ENCODE measurements around the gene KCNQ5.

KCNQ5 gene

DNA sequence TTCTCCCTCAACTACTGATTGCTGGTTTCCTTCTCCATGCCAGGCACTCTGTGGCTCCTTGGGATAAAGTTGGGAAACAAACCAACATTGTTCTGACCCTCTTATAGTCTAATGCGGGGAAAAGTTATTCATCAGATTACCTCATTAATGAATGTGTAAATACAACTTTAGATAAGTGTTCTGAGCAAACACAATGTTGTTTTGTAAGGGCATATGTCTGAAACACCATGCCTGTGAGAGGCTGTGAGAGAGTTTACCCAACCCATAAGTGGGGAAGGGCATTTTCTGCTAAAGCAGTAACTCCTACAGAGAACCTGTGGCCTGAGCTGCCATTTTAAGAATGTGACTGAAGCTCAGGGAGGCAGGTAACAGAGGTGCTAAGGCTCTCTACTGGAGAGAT is 319.9 kb downstream of the KCNQ5 start:
- H3K27me3 ChIP-seq (ENCODE audit: insufficient read depth, low read length): no peaks in the 10 kb centered on the region

DNA sequence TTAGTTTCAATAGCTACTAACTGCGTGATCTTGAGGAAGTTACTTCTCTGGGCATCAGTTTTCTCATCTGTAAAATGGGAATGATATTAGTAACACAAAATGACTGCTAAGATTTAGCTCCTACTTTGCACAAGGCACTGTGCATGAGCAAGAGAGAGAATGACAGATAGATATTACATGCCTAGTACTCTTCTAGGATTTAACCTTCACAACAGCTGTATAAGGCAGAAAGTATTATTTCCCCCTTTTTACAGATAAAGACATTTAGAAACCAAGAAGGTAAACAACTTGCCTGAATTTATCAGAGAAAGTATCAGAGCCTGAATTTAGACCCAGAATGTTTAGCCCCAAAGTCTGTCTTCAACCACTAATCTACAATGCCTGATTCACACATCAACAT is 321.8 kb downstream of the KCNQ5 start:
- Histone ChIP-seq H3K4me3 (ENCODE audit: low read length) (no peak overlapping the region), H3K27me3 (ENCODE audit: insufficient read depth, low read length) (no peaks in the 10 kb centered on the region), H3K36me3 (ENCODE audit: insufficient read depth, low read length) (no peaks in the 10 kb centered on the region), H3K9me3 (ENCODE audit: low read length) (no peaks in the 10 kb centered on the region), H2AFZ (ENCODE audit: low read depth, low read length) (no peak overlapping the region), H3K4me1 (ENCODE audit: insufficient read depth, low read length) (no peaks in the 10 kb centered on the region)

More for the DNA sequence above, 319.9 kb downstream of the KCNQ5 start:
- Histone ChIP-seq H3K9me3 (ENCODE audit: low read length) (no peaks in the 10 kb centered on the region), H3K4me3 (ENCODE audit: low read length) (no peak overlapping the region), H2AFZ (ENCODE audit: low read depth, low read length) (no peak overlapping the region), H3K4me1 (ENCODE audit: insufficient read depth, low read length) (no peaks in the 10 kb centered on the region), H3K36me3 (ENCODE audit: insufficient read depth, low read length) (no peaks in the 10 kb centered on the region)

DNA sequence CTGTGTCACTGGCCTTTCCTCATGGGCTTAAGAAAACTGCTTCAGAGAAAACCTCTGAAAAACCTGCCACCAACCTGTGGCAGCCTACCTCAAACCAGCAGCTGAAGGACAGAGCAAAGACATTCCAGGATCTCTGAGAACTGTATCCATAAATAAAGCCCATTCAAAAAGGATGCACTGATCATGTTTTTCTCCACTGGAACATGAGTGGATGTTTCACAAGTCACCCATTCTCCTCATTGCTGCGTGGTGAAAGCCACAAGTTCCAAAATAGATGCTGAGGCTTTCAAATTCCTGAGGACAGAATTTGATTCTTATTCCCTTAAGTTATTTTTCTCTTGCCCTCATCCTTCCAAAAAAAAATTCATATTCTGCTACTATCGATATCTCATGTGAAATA is 322.8 kb downstream of the KCNQ5 start:
- Histone ChIP-seq H3K4me3 (ENCODE audit: low read length) (no peak overlapping the region), H3K36me3 (ENCODE audit: insufficient read depth, low read length) (no peaks in the 10 kb centered on the region), H3K9me3 (ENCODE audit: low read length) (no peaks in the 10 kb centered on the region), H2AFZ (ENCODE audit: low read depth, low read length) (no peak overlapping the region), H3K4me1 (ENCODE audit: insufficient read depth, low read length) (no peaks in the 10 kb centered on the region), H3K27me3 (ENCODE audit: insufficient read depth, low read length) (no peaks in the 10 kb centered on the region)

- no peaks in the 10 kb centered on the region for H3K9me3 ChIP-seq (ENCODE audit: low read length)
- H2AFZ ChIP-seq (ENCODE audit: low read depth, low read length): no peak overlapping the region
These were observed 324.9 kb downstream of the KCNQ5 start for GRCh38 chr6:72946774-72947173.

DNA sequence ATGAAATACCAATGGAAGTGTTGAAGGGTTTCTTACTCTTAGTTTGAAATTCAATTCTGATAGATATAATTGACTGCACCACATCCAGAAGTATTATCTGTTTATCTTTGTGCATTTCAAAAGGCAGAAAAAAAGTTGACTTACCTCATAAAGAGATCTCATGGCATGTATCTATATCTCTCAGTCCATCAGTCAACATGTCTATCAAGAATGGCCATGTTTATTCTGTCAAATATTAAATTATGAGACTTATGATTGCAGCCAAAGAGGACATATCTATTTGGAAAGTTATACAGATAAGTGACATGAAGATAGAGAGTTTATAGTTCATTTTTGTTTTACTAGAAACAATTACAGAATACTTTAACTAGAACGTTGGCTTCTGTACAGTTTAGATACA is 325.7 kb downstream of the KCNQ5 start:
- no peaks in the 10 kb centered on the region for H3K27me3 ChIP-seq (ENCODE audit: insufficient read depth, low read length)
- H3K4me1 ChIP-seq (ENCODE audit: insufficient read depth, low read length): no peaks in the 10 kb centered on the region
- no peak overlapping the region for H2AFZ ChIP-seq (ENCODE audit: low read depth, low read length)
- H3K9me3 ChIP-seq (ENCODE audit: low read length): no peaks in the 10 kb centered on the region
- no peak overlapping the region for H3K4me3 ChIP-seq (ENCODE audit: low read length)
- H3K36me3 ChIP-seq (ENCODE audit: insufficient read depth, low read length): no peaks in the 10 kb centered on the region

More at GRCh38 chr6:72946774-72947173, 324.9 kb downstream of the KCNQ5 start:
- Histone ChIP-seq H3K36me3 (ENCODE audit: insufficient read depth, low read length) (no peaks in the 10 kb centered on the region), H3K27me3 (ENCODE audit: insufficient read depth, low read length) (no peaks in the 10 kb centered on the region), H3K4me3 (ENCODE audit: low read length) (no peak overlapping the region), H3K4me1 (ENCODE audit: insufficient read depth, low read length) (no peaks in the 10 kb centered on the region)

- Histone ChIP-seq H3K9me3 (ENCODE audit: low read length) (no peaks in the 10 kb centered on the region), H3K36me3 (ENCODE audit: insufficient read depth, low read length) (no peaks in the 10 kb centered on the region), H3K27me3 (ENCODE audit: insufficient read depth, low read length) (no peaks in the 10 kb centered on the region), H2AFZ (ENCODE audit: low read depth, low read length) (no peak overlapping the region), H3K4me3 (ENCODE audit: low read length) (no peak overlapping the region), H3K4me1 (ENCODE audit: insufficient read depth, low read length) (no peaks in the 10 kb centered on the region)
These were observed 326.3 kb downstream of the KCNQ5 start for GRCh38 chr6:72948153-72948552.

DNA sequence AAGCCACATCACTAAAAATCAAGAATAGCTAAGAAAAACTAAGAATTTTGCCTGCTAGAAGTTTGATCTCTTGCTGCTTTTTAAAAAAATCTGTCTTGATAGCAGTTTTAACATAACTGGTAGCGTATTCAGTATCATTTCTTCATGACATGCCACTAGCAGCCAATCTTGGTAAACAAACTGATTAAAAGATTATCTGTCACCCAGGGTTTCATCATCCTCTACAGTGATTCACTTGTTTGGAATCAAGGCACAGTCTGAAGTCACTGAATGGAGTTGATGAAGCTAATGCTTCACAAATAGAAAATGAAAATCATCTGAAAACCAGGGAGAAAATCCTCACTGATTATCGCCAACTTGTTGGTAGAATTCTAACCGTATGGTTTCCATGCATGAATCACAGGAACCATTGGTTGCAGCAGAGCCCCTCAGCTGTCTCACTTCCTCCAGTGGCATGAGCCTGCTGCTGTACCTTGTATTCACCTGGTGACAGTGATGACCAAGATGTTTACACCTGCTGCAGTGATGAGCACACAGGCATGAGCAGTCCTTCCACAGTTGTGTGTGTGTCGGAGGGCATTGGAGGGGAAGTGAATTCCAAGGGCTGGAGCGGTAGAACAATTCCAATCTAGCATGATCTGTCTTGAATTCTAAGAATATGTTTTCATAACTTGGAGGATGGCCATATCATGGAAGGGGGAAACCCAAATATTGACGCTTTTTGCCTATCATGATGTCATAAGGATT is 328.4 kb downstream of the KCNQ5 start:
- Histone ChIP-seq H3K4me3 (ENCODE audit: low read length) (no peak overlapping the region), H3K9me3 (ENCODE audit: low read length) (no peaks in the 10 kb centered on the region), H3K36me3 (ENCODE audit: insufficient read depth, low read length) (no peaks in the 10 kb centered on the region), H3K27me3 (ENCODE audit: insufficient read depth, low read length) (no peaks in the 10 kb centered on the region), H2AFZ (ENCODE audit: low read depth, low read length) (no peak overlapping the region), H3K4me1 (ENCODE audit: insufficient read depth, low read length) (peaks cover 2% of the 10 kb centered on the region)

DNA sequence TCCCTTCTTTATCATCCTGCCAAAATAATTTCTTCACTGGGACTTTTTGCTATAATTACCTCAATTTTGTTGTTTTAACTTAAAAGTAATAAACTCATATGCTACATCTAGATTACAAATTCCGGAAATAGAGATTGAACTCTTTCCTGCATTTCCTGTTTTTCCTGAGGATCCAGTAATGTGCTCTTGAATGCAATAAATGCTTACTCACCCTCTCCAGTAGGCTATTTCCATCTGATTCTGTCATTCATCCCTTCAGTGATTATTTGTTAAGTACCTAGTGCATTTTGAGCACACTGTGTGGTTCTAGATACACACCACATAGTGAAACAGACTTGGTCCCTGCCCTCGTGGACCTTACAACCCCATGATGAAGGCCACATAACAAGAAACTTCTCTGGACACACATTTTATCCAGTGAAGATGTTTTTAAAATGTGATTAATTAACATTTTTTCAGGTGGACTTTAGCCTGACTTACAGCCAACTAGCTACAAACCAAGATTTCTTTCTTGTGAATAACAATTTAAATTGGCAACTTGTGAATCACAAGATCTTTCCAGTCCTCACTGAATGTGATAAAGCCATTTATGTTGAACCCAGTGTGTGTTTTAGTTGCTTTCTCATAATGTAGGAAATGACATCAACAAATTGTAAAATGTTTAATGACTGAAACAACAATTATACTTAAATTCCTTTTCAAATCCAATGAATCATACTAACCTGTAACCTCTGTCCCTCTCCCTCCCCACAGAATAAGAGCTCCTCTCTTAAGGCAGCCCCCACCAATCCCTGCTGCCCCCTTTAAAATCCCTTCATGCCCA is 331.2 kb downstream of the KCNQ5 start:
- no peak overlapping the region for H3K4me3 ChIP-seq (ENCODE audit: low read length)
- no peak overlapping the region for H2AFZ ChIP-seq (ENCODE audit: low read depth, low read length)
- no peaks in the 10 kb centered on the region for H3K9me3 ChIP-seq (ENCODE audit: low read length)
- no peaks in the 10 kb centered on the region for H3K27me3 ChIP-seq (ENCODE audit: insufficient read depth, low read length)
- H3K36me3 ChIP-seq (ENCODE audit: insufficient read depth, low read length): no peaks in the 10 kb centered on the region
- peaks cover 2% of the 10 kb centered on the region for H3K4me1 ChIP-seq (ENCODE audit: insufficient read depth, low read length)

DNA sequence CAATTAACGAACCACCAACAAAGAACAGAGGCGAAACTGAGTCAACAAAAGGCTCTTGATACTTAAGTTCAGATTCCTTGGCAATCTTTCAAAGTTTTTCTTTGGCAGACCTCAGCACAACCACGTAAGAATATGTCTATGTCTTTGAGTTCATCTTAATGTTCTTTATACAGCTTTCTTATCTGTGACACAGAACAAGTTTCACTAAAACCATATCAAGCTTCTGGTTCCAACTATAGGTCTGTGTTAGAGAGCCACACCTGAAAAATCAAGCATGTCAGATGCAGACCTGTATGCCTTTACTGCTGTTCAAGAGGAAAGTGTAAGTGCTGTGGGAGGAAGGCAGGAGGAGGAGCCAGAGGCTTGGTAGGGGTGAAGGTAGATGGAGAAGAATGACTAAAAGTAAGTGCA is 332.1 kb downstream of the KCNQ5 start:
- Histone ChIP-seq H3K9me3 (ENCODE audit: low read length) (no peaks in the 10 kb centered on the region), H3K4me3 (ENCODE audit: low read length) (no peak overlapping the region), H3K4me1 (ENCODE audit: insufficient read depth, low read length) (peaks cover 2% of the 10 kb centered on the region), H3K36me3 (ENCODE audit: insufficient read depth, low read length) (no peaks in the 10 kb centered on the region), H3K27me3 (ENCODE audit: insufficient read depth, low read length) (no peaks in the 10 kb centered on the region), H2AFZ (ENCODE audit: low read depth, low read length) (no peak overlapping the region)

DNA sequence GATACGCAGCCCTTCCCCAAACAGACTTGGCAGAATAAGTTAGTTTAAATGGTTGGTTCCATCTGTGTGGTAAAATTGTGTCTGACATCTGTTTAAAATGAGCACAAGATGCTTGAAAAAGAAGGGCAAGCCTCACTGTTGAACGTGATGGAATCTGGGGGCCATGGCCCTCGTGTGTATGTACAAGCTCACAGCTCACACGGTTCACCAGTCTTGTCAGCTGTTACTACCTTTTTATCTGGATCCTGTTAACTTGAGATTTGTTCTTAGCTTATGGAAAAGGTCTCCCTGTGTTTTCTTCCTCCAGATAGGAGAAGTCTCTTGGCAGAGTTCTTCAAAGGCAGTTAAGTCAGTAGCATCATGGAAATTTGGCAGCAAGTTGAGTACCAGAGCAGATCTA is 332.9 kb downstream of the KCNQ5 start:
- no peaks in the 10 kb centered on the region for H3K9me3 ChIP-seq (ENCODE audit: low read length)
- no peaks in the 10 kb centered on the region for H3K36me3 ChIP-seq (ENCODE audit: insufficient read depth, low read length)
- no peaks in the 10 kb centered on the region for H3K27me3 ChIP-seq (ENCODE audit: insufficient read depth, low read length)
- peaks cover 2% of the 10 kb centered on the region for H3K4me1 ChIP-seq (ENCODE audit: insufficient read depth, low read length)
- no peak overlapping the region for H2AFZ ChIP-seq (ENCODE audit: low read depth, low read length)
- no peak overlapping the region for H3K4me3 ChIP-seq (ENCODE audit: low read length)

- H3K27me3 ChIP-seq (ENCODE audit: insufficient read depth, low read length): no peaks in the 10 kb centered on the region
- H3K4me1 ChIP-seq (ENCODE audit: insufficient read depth, low read length): peaks cover 2% of the 10 kb centered on the region
- no peak overlapping the region for H3K4me3 ChIP-seq (ENCODE audit: low read length)
- H3K9me3 ChIP-seq (ENCODE audit: low read length): no peaks in the 10 kb centered on the region
- H2AFZ ChIP-seq (ENCODE audit: low read depth, low read length): no peak overlapping the region
- no peaks in the 10 kb centered on the region for H3K36me3 ChIP-seq (ENCODE audit: insufficient read depth, low read length)
These were observed 333.8 kb downstream of the KCNQ5 start for GRCh38 chr6:72955666-72956065.

GRCh38 chr6:72956272-72956671 is 334.4 kb downstream of the KCNQ5 start:
- no peak overlapping the region for H2AFZ ChIP-seq (ENCODE audit: low read depth, low read length)
- no peaks in the 10 kb centered on the region for H3K27me3 ChIP-seq (ENCODE audit: insufficient read depth, low read length)
- no peaks in the 10 kb centered on the region for H3K36me3 ChIP-seq (ENCODE audit: insufficient read depth, low read length)
- H3K4me3 ChIP-seq (ENCODE audit: low read length): no peak overlapping the region
- H3K9me3 ChIP-seq (ENCODE audit: low read length): no peaks in the 10 kb centered on the region
- H3K4me1 ChIP-seq (ENCODE audit: insufficient read depth, low read length): peaks cover 2% of the 10 kb centered on the region

- Histone ChIP-seq H3K9me3 (ENCODE audit: low read length) (no peaks in the 10 kb centered on the region), H2AFZ (ENCODE audit: low read depth, low read length) (no peak overlapping the region), H3K4me3 (ENCODE audit: low read length) (no peak overlapping the region), H3K4me1 (ENCODE audit: insufficient read depth, low read length) (peaks cover 1% of the 10 kb centered on the region), H3K36me3 (ENCODE audit: insufficient read depth, low read length) (no peaks in the 10 kb centered on the region), H3K27me3 (ENCODE audit: insufficient read depth, low read length) (no peaks in the 10 kb centered on the region)
These were observed 338.0 kb downstream of the KCNQ5 start for GRCh38 chr6:72959821-72960220.

Data from neuron (in vitro differentiated cells).